Lung (tissue), 12 donors: ENCODE results near the gene ZNF549. TPM values are rescaled to one million over a fixed set of nuclear protein-coding genes. Genes with fewer than 3 reads are reported as not detected.

Source experiments
- ATAC-seq: fragments of 200-7000 bp; cut with Tn5 transposase; one replicate; pipeline ENCODE4 v1.9.1; 2020; ENCODE audit warnings: moderate number of reproducible peaks; ENCODE audit not compliant: insufficient read depth, low FRiP score
- DNase-seq, 3 donors: peaks; one replicate each; pipeline ENCODE4 v3.0.0-alpha.2; 2013 to 2017
- H3K27ac ChIP-seq, 2 donors: one replicate each; pipeline ENCODE4 v1.5.1; 2013; ENCODE audit warnings: mild to moderate bottlenecking in 2 of 2, moderate library complexity in 2 of 2, control low read depth in 1 of 2, inconsistent platforms in 1 of 2, low read depth in 1 of 2, low read length in 1 of 2
- H3K27me3 ChIP-seq, 3 donors: one replicate each; pipeline ENCODE4 v1.5.1; 2013; ENCODE audit warnings: low read length in 2 of 3; ENCODE audit not compliant: control insufficient read depth in 3 of 3, insufficient read depth in 3 of 3
- H3K36me3 ChIP-seq, 4 donors: one replicate each; pipeline ENCODE4 v1.5.1; 2013; ENCODE audit warnings: low read length in 4 of 4, mild to moderate bottlenecking in 1 of 4, moderate library complexity in 1 of 4; ENCODE audit not compliant: control insufficient read depth in 4 of 4, insufficient read depth in 4 of 4
- H3K4me1 ChIP-seq, 5 donors: one replicate each; pipeline ENCODE4 v1.5.1; 2013; ENCODE audit warnings: low read length in 5 of 5, mild to moderate bottlenecking in 2 of 5, moderate library complexity in 1 of 5; ENCODE audit not compliant: control insufficient read depth in 5 of 5, insufficient read depth in 5 of 5
- H3K4me3 ChIP-seq: one replicate; pipeline ENCODE4 v1.5.1; 2013; ENCODE audit warnings: mild to moderate bottlenecking, control low read depth, moderate library complexity
- H3K9ac ChIP-seq, 2 donors: one replicate each; pipeline ENCODE4 v1.5.1; 2013; ENCODE audit warnings: low read length in 2 of 2, control low read depth in 1 of 2; ENCODE audit not compliant: insufficient read depth in 1 of 2
- H3K9me3 ChIP-seq, 4 donors: one replicate each; pipeline ENCODE4 v1.5.1; 2013; ENCODE audit warnings: low read length in 3 of 4, mild to moderate bottlenecking in 1 of 4, moderate library complexity in 1 of 4; ENCODE audit not compliant: control insufficient read depth in 4 of 4, insufficient read depth in 3 of 4
- WGBS, 2 donors: extraction: QIAGEN DNeasy Blood & Tissue Kit; methylation state at CpG; one replicate each; pipeline ENCODE4 v1.1.7; 2013; 5-methylcytosine and 5-hydroxymethylcytosine counted together
- polyA plus RNA-seq, 2 donors: library from polyadenylated mRNA; stranded (reverse); fragments of 200-250 nt; gene quantifications; one replicate each; pipeline ENCODE4 v1.2.1, GENCODE V29; 2013
- total RNA-seq, 2 donors: library from RNA; depleted of rRNA in 1 of 2; stranded (reverse); fragments of >200 nt in 1 of 2; gene quantifications; one replicate each; pipeline ENCODE4 v1.2.1, GENCODE V29; 2014 to 2021
- TF ChIP-seq, protein P1 (sequence below): IDR thresholded peaks from 2 replicates; pipeline ENCODE4 v1.5.1; 2012; ENCODE audit warnings: mild to moderate bottlenecking; ENCODE audit errors: control extremely low read depth, extremely low read depth
- donor health status: control.
- donor health status: control.
- donor health status: Bipolar disorder and iron deficiency.
- donor health status: healthy.
- donor health status: DM: yes; HTN: yes; CAD: no.

ZNF549 gene
- total and polyA plus RNA-seq, 4 donors: 1.7 to 14.8 (median 3.6) TPM

DNA sequence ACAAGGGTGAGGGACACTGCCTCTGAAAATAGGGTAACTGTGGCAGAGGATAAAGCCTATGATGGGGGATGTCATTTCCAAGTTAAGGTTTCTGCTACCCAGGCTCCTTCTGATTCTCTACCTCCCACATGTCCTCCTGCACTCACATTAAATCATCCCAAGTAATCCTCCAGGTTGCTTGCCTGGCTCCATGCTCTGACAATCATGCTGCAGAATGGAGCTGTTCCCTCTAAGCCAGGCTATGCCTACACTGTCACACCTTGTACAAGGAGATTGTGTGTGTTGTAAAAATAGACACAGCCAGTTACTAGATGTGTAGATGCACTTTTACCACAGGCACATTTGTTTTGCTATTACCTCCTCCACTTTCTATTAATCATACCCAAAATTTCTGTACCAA lies 43.6 kb downstream of the ZNF549 start:
- H3K27ac ChIP-seq: no peak overlapping the region
- H3K9me3 ChIP-seq: peaks cover 26 to 84% (median 58%) of the 10 kb centered on the region in 4 donors
- no peak for DNase-seq
- ATAC-seq: no peak
- H3K27me3 ChIP-seq: no peaks in the 10 kb centered on the region
- TF ChIP-seq, protein P1, sequence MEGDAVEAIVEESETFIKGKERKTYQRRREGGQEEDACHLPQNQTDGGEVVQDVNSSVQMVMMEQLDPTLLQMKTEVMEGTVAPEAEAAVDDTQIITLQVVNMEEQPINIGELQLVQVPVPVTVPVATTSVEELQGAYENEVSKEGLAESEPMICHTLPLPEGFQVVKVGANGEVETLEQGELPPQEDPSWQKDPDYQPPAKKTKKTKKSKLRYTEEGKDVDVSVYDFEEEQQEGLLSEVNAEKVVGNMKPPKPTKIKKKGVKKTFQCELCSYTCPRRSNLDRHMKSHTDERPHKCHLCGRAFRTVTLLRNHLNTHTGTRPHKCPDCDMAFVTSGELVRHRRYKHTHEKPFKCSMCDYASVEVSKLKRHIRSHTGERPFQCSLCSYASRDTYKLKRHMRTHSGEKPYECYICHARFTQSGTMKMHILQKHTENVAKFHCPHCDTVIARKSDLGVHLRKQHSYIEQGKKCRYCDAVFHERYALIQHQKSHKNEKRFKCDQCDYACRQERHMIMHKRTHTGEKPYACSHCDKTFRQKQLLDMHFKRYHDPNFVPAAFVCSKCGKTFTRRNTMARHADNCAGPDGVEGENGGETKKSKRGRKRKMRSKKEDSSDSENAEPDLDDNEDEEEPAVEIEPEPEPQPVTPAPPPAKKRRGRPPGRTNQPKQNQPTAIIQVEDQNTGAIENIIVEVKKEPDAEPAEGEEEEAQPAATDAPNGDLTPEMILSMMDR: no peak
- H3K4me3 ChIP-seq: no peak overlapping the region
- no peaks in the 10 kb centered on the region for H3K4me1 ChIP-seq
- H3K9ac ChIP-seq: no peak overlapping the region
- H3K36me3 ChIP-seq: peaks cover 33 to 55% (median 45%) of the 10 kb centered on the region in 4 donors

DNA sequence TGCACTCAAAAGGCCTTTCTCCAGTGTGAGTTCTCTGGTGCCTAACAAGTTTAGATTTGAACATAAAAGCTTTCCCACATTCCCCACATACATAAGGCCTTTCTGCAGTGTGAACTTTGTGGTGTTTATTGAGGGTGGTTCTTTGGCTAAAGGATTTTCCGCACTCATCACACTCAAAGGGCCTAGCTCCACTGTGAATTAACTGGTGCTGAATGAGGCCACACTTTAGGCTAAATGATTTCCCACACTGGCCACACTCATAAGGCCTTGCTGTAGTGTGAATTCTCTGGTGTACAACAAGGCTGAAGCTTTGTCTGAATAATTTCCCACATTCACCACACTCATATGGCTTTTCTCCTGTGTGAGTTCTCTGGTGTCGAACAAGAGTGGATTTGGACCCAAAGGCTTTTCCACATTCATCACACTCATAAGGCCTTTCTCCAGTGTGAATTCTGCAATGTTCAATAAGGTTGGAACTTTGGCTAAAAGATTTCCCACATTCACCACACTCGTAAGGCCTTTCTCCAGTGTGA lies 45.3 kb downstream of the ZNF549 start:
- DNase-seq (no peak), ATAC-seq (no peak)
- Histone ChIP-seq H3K9me3 (peaks cover 24 to 86% (median 60%) of the 10 kb centered on the region in 4 donors), H3K27ac (no peak overlapping the region), H3K36me3 (peaks cover 40 to 73% (median 55%) of the 10 kb centered on the region in 4 donors), H3K9ac (no peak overlapping the region), H3K27me3 (no peaks in the 10 kb centered on the region), H3K4me1 (peaks cover 0 to 4% (median 0%) of the 10 kb centered on the region in 5 donors), H3K4me3 (no peak overlapping the region)
- 98% methylated on average over 3 of the region's 3 CpGs for WGBS, 2 donors
- TF ChIP-seq, protein P1: no peak

DNA sequence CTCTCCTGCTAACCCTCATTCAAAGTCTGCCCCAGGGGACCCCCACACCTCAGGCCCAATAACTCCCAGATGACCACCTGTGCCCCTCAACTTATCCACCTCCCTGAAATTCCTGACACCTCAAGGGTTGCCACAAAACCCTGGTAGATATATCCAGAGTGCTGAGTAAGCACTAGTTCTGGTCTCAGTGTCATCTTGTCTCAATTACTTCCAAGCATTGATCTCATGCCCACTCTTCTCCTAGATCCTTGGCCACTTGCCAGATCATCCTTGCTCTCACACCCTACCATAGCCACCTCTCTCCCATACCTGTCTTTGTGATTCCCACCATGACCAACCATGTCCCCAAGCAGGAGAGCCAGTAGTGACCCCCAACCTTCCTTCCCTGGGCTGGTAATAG lies 49.5 kb downstream of the ZNF549 start:
- ATAC-seq (no peak), DNase-seq (no peak)
- H3K9me3 ChIP-seq: peaks cover 17 to 59% (median 48%) of the 10 kb centered on the region in 4 donors
- no peak overlapping the region for H3K4me3 ChIP-seq
- peaks cover 0 to 12% (median 5%) of the 10 kb centered on the region in 5 donors for H3K4me1 ChIP-seq
- H3K36me3 ChIP-seq: peaks cover 39 to 65% (median 52%) of the 10 kb centered on the region in 4 donors
- H3K27me3 ChIP-seq: no peaks in the 10 kb centered on the region
- H3K27ac ChIP-seq: no peak overlapping the region
- TF ChIP-seq, protein P1: no peak
- no peak overlapping the region for H3K9ac ChIP-seq
